Muscle of back (tissue), 11 donors: ENCODE results near the gene PRMT5. TPM values are rescaled to one million over a fixed set of nuclear protein-coding genes. Genes with fewer than 3 reads are reported as not detected.

Source experiments
- DNase-seq, 3 donors: peaks; one replicate each; pipeline versions ENCODE4 v3.0.0 to v3.0.0-alpha.2; 2013
- polyA plus RNA-seq, 10 donors: library from polyadenylated mRNA; unstranded; fragments of 120-200 nt; gene quantifications; one replicate each; pipeline ENCODE4 v1.2.1, GENCODE V29; 2013; ENCODE audit not compliant: insufficient read length in 10 of 10

The PRMT5 gene
- polyA plus RNA-seq, 10 donors = 50.8 to 88.7 (median 68.7) TPM

DNA sequence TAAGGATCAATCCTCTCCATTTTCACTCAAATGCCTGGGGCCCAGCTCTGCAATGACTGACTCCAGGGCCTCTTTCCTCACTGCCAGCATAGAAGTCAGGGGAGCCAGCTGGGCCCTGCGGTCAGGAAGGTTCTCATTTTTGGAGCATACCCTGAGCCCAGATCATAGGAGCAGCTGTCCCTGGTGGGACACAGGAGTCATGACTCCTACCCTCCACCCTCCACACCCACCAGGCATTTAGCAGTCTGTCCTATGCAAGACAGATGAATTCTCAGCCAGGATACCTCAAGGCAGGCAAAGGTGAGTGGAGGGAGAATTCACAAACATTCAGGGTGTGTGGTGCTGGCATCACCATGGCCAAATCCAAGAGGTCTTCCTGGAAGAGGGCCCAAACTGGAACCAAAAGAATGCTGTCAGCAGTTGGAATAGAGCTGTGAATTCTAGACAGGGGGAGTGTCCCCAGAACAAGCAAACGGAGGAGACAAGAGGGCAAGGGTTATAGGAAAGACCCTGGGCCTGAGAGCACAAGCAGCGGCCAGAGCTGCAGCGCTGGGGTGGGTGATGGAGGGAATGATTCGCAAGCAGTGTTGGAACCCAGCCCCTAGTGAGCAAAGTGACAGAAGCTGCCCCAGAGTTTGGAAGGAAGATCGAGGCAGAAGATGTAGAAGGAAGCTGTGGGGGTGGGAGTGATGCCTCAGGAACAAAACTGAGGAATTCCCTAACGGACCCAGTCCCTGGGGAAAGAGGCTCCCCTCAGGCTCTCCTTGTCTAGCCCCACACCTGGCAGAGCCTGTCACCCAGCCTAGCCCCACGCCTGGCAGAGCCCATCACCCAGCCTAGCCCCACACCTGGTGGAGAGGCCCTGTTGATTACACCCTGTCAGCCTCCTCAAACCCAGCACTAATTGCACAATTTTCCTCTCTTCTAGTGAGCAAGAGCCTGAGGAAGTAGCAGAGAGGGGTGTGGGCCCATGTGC, 50.6 kb downstream of the PRMT5 start:
- DNase-seq = no peak

GRCh38 chr14:22877000-22877501, 52.1 kb downstream of the PRMT5 start:
- no peak for DNase-seq

GRCh38 chr14:22875748-22876319, 53.3 kb downstream of the PRMT5 start:
- DNase-seq = no peak

DNA sequence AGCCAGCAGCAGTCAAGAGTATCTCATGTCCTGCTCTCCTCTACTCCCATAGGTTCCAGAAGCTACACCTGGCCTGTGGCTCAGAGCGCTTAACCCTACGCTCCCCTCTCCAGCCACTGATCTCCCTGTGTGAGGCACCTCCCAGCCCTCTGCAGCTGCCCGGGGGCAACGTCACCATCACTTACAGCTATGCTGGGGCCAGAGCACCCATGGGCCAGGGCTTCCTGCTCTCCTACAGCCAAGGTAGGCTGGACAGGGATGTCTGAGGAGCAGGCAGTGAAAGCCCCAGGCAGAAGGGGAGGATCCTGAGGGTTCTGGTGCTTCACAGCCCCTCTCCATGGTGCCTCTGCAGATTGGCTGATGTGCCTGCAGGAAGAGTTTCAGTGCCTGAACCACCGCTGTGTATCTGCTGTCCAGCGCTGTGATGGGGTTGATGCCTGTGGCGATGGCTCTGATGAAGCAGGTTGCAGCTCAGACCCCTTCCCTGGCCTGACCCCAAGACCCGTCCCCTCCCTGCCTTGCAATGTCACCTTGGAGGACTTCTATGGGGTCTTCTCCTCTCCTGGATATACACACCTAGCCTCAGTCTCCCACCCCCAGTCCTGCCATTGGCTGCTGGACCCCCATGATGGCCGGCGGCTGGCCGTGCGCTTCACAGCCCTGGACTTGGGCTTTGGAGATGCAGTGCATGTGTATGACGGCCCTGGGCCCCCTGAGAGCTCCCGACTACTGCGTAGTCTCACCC, 54.0 kb downstream of the PRMT5 start:
- DNase-seq = no peak

- DNase-seq = no peak
Measured at GRCh38 chr14:22872833-22873520, 56.2 kb downstream of the PRMT5 start.

GRCh38 chr14:22872033-22872832, 56.9 kb downstream of the PRMT5 start:
- DNase-seq = peak; percentile 76 to 95 (median 88)

DNA sequence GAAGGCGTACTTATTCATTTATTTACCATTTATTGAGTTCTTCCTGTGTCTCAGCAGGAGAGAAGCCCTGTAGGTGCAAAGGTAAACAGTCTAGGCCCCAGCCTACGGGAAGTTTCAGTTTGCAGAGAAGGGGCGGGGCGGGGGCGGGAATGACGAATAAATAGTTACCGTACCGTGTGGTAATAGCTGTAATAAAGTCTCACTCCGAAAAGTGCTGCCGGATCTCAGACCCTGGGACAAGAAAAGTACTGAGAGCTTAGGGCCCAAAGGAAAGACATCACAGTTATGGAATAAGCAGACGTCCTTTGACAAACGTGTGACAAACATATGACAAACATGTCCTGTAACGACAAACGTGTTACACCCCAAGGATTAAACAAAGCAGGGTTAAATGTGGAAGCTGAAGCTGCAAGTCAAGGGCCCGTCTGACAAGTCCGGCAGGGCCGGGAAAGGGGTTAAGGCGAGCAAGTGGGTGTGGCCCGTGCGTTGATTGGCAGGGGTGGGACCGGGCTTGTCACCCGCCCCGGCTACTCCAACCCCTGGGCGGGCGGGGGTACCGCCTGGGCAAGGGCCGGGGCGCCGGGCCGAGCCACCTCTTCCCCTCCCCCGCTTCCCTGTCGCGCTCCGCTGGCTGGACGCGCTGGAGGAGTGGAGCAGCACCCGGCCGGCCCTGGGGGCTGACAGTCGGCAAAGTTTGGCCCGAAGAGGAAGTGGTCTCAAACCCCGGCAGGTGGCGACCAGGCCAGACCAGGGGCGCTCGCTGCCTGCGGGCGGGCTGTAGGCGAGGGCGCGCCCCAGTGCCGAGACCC, 57.7 kb downstream of the PRMT5 start, which contains the start of gene LRP10:
Gene LRP10, plus strand, starts transcription at position 517 of the 809 bp plus-strand sequence. CDS start 564 bp downstream, outside the sequence.
- peak; percentile 89 to 97 (median 92) for DNase-seq

DNA sequence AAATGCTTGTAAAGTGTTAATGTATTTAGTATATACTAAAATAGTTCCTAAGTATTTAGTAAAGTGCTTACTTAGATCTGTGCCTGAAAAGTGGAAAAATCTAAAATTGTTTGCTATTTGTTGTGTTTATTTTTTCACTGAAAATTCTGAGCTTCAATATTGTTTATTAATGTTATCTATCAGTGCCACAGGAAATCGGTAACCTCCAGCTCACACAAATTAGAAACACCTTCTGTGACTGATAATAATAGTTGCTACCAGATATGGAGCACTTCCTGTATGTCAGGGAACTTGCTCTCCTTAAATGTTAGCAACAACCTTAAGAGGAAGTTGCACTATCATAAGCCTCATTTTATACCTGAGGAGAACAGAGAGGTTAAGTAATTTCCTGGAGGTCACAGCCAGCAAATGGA, 58.4 kb downstream of the PRMT5 start:
- DNase-seq = no peak

Other genes with a start within 250 kb of the PRMT5 start
- gene OXA1L, start 162.7 kb downstream of the PRMT5 start, polyA plus RNA-seq = 100 to 1,000 TPM; 164 to 260 (median 214) TPM
- 10 to 100 TPM; 19.5 to 31.4 (median 25.9) TPM for gene SLC7A7, start 113.9 kb downstream of the PRMT5 start, polyA plus RNA-seq
- gene MRPL52, start 99.5 kb downstream of the PRMT5 start, polyA plus RNA-seq = 10 to 100 TPM; 52.4 to 74.3 (median 64.1) TPM
- 100 to 1,000 TPM; 138 to 238 (median 186) TPM for gene MMP14, start 92.8 kb downstream of the PRMT5 start, polyA plus RNA-seq
- gene LRP10, start 57.6 kb downstream of the PRMT5 start, polyA plus RNA-seq = 10 to 100 TPM; 31.1 to 47.0 (median 41.9) TPM
- under 1 TPM in 8 of 10 donors, not detected in 2; 0.09 to 0.16 (median 0.13) TPM for gene REM2, start 46.2 kb downstream of the PRMT5 start, polyA plus RNA-seq
- 10 to 100 TPM; 49.2 to 64.7 (median 54.2) TPM for gene RBM23, start 10.2 kb downstream of the PRMT5 start, polyA plus RNA-seq
- gene HAUS4, start 27.7 kb upstream of the PRMT5 start, polyA plus RNA-seq = 10 to 100 TPM; 28.3 to 43.9 (median 36.7) TPM
- 10 to 100 TPM; 27.1 to 54.6 (median 41.4) TPM for gene AJUBA, start 53.2 kb upstream of the PRMT5 start, polyA plus RNA-seq
- gene C14orf93, start 80.8 kb upstream of the PRMT5 start, polyA plus RNA-seq = 10 to 100 TPM in 6 of 10 donors, 1 to 10 TPM in 4; 8.4 to 13.8 (median 10.5) TPM
- gene PSMB5, start 105.5 kb upstream of the PRMT5 start, polyA plus RNA-seq = 100 to 1,000 TPM; 181 to 282 (median 212) TPM
- gene PSMB11, start 112.8 kb upstream of the PRMT5 start, polyA plus RNA-seq = not detected
- gene CDH24, start 128.1 kb upstream of the PRMT5 start, polyA plus RNA-seq = 1 to 10 TPM; 2.8 to 5.5 (median 3.8) TPM
- 100 to 1,000 TPM; 103 to 183 (median 143) TPM for gene ACIN1, start 165.8 kb upstream of the PRMT5 start, polyA plus RNA-seq
- gene C14orf119, start 166.1 kb upstream of the PRMT5 start, polyA plus RNA-seq = 10 to 100 TPM; 43.6 to 66.0 (median 52.5) TPM
- not detected for gene CIROP, start 175.6 kb upstream of the PRMT5 start, polyA plus RNA-seq
- under 1 TPM in 6 of 10 donors, not detected in 4; 0.13 to 0.25 (median 0.18) TPM for gene CEBPE, start 189.9 kb upstream of the PRMT5 start, polyA plus RNA-seq